D721Med (cell line): ENCODE results near the gene METAP1D.

Source experiments
- DNase-seq: peaks from one replicate; pipeline ENCODE4 v3.0.0; 2011; ENCODE audit warnings: low spot score; ENCODE audit not compliant: insufficient read length
- FAIRE-seq: peaks from 2 replicates; lab custom pipeline; 2011; peaks lifted over from hg19 to GRCh38; lab: Jason Lieb, UNC
- CTCF ChIP-seq: IDR thresholded peaks from 2 replicates; pipeline ENCODE4 v1.5.1; 2012; ENCODE audit warnings: mild to moderate bottlenecking, control low read depth; ENCODE audit not compliant: insufficient read depth; ENCODE audit errors: missing control alignments

METAP1D gene

GRCh38 chr2:172038121-172038520 lies 38.4 kb downstream of the METAP1D start:
- DNase-seq: no peak
- FAIRE-seq: no peak
- no peak for TF ChIP-seq CTCF

GRCh38 chr2:172038604-172039003 lies 38.9 kb downstream of the METAP1D start:
- DNase-seq: no peak
- TF ChIP-seq CTCF: no peak
- FAIRE-seq: no peak

- DNase-seq: no peak
- TF ChIP-seq CTCF: no peak
Observed at GRCh38 chr2:172039011-172039704, 39.4 kb downstream of the METAP1D start.

GRCh38 chr2:172040311-172040710 lies 40.6 kb downstream of the METAP1D start:
- no peak for DNase-seq
- no peak for FAIRE-seq
- TF ChIP-seq CTCF: no peak

More at GRCh38 chr2:172039011-172039704, 39.4 kb downstream of the METAP1D start:
- FAIRE-seq: no peak

- no peak for TF ChIP-seq CTCF
- DNase-seq (no peak), FAIRE-seq (no peak)
Observed at GRCh38 chr2:172046080-172046678, 46.4 kb downstream of the METAP1D start.

- FAIRE-seq (no peak), DNase-seq (no peak)
- TF ChIP-seq CTCF: no peak
Observed at GRCh38 chr2:172046866-172047565, 47.3 kb downstream of the METAP1D start.
